HS-5 (cell line): ENCODE data around the gene KRTAP10-8.
"Not testable (repeated sequence)": the region's sequence is repeated elsewhere in the genome, so short reads cannot be mapped to it uniquely, and the experiment has no call there.

Source experiments
- DNase-seq: peaks from one replicate; pipeline ENCODE4 v3.0.0-alpha.2; 2012; ENCODE audit warnings: low read depth

The KRTAP10-8 gene

DNA sequence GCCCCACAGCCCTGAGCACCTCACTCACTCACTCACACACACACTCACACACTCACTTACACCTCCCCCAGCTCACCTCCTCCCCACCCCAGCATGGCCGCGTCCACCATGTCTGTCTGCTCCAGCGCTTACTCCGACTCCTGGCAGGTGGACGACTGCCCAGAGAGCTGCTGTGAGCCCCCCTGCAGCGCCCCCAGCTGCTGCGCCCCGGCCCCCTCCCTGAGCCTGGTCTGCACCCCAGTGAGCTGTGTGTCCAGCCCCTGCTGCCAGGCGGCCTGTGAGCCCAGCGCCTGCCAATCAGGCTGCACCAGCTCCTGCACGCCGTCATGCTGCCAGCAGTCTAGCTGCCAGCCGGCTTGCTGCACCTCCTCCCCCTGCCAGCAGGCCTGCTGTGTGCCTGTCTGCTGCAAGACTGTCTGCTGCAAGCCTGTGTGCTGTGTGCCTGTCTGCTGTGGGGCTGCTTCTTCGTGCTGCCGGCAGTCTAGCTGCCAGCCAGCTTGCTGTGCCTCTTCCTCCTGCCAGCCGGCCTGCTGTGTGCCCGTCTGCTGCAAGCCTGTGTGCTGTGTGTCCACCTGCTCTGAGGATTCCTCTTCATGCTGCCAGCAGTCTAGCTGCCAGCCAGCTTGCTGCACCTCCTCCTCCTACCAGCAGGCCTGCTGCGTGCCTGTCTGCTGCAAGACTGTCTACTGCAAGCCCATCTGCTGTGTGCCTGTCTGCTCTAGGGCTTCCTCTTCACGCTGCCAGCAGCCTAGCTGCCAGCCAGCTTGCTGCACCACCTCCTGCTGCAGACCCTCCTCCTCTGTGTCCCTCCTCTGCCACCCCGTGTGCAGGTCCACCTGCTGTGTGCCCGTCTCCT is 34.7 kb downstream of the KRTAP10-8 start, which contains the start of gene KRTAP10-11:
TSS of gene KRTAP10-11 (plus strand) at position 49 of the 856 bp plus-strand sequence. CDS start at position 94, 45 bp downstream.
- not testable (repeated sequence) for DNase-seq

DNA sequence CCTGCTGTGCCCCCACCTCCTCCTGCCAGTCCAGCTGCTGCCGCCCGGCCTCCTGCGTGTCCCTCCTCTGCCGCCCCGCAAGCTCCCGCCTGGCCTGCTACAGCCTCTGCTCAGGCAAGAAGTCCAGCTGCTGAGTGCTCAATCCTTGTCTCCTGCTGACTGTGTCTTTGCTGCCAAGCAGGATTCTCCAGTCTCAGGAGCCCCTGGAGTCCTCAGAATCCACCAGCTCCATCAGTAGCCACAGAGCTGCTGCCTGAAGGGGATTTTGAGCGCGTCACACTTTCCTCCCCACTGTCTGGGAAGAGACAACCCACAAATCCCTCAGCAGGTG is 35.3 kb downstream of the KRTAP10-8 start:
- no peak for DNase-seq

DNA sequence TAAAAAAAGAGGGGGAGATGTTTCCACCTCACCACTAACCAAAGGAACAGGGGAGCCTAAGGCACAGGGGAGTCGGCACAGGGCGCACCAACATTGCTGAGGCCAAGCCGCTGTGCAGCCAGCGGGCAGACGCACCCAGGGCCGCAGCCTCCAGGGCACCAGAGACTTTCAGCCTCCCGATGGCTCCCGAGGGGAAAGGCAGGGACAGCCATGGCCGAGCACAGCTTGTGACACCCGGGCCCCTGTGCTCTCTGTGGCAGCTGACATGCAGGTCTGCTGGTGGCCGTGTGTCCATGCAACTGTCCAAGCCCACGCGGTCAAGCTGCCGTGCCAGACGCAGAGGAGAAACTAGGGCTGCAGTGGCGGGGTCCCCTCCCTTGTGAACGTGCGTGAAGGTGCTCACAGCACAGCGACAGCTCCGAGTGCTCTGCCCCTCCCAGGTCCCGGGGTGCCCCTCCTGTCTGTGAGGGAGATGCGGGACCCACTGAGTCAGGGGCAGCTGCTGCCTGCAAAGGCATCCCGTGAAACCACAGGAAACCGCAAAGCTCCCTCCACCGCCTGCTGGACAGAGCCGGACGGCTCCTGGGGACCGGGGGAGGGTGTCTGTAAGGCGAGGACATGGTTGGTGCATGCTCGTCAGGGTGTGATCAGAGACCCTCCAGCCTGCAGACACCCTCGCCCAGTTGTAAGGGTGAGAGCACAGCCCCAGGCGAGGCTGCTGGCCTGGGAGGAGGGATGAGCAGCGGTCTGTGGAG is 36.9 kb downstream of the KRTAP10-8 start:
- DNase-seq = no peak

DNA sequence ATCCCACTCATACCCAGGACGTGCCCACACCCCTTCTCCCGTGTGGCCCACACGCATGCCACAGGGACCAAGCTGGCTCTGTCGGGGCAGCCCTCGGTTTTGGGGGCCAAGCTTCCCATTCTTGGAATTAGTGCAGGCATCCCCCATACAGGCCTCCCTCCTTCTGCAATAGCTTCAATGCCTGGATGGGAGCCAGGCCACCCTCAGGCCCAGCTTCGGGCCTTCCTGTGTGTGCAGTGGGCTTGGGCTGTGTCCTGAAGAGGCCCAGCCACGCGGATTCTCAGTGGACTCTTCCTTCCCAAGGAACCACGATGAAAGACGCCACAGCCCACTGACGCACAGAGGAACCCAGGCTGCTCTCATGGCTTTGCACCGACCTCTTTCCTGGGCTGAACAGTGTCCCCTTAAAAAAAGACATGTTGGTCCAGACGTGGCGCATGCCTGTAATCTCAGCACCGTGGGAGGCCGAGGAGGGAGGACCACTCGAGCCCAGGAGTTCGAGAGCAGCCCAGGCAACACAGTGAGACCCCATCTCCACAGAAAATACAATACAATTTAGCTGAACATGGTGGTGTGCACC is 37.7 kb downstream of the KRTAP10-8 start:
- DNase-seq = no peak

DNA sequence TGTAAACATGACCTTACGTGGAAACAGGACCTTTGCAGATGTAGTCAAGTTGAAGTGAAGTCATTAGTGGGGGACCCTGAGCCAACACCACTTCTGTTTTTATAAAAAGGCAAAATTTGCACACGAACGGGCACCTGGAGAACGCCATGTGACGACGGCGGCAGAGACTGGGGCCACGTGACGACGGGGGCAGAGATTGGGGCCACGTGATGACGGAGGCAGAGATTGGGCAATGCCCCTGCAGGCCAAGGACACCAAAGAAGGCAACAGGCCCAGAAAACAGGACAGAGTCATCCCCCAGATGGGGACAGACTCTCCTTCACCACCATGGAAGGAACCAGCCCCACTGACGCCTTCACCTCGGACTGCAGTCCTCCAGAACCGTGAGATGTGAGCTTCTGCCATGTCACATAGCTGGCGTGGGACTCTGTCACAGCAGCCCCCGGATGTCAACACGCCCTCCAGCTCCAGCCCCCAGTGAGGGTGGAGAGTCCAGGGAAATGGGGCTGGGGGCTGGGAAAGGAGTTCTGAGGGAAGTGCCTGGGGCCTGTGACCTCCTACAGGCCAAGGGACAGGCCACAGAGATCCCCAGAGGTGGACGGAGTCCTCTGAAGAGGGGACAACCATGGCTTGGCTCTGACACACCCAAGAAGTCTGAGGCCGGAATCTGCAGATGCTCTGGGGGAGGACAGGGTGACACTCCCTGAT is 38.5 kb downstream of the KRTAP10-8 start:
- DNase-seq = no peak

DNA sequence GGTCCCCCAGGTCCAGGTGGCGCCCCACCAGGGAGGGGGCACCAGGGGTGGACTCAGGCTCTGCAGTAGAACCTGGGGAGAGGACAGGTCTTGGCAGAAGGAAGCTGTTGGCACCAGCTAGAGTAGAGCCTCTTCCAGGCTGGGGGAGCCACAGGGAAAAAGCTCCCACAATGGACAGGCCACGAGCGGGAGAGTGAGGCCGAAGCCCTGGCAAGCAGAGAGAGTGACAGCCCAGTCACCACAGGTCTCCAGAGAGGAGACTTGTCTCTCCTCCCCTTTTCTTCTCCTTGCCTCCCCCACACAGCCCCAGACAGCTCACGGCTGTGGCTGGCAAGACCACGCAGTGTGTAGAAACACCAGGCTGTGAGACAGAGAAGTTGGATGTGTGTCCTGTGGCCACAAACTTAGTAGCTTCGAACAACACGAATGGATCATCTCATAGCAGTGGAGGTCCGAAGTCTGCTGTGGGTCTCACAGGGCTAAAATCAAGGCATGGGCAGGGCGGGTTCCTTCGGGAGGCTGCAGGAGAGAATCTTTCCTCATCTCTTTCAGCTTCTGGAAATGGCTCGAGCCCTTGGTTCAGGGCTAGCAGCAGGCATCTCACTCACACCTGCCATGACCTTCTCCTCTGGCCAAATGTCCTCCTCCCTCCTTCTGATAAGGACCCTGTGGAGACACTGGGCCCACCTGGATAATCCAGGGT is 39.2 kb downstream of the KRTAP10-8 start:
- no peak for DNase-seq

DNA sequence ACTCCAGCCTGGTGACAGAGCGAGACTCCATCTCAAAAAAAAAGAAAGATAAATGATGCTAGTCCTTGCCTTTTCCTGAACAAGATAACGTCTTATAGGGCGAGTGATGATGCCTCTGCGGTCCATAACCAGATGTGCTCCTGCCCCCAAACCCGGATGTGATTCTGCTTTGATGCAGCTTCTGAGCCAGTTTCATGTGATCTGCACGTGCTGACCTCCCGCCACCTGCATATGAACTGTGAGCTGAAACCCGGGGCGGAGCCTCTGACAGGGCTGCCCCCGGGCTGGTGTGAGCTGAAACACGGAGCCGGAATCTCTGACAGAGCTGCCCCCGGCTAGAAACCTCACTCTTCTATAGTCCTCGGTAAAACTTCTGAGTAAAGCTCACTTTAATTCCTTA is 41.2 kb downstream of the KRTAP10-8 start:
- no peak for DNase-seq

DNA sequence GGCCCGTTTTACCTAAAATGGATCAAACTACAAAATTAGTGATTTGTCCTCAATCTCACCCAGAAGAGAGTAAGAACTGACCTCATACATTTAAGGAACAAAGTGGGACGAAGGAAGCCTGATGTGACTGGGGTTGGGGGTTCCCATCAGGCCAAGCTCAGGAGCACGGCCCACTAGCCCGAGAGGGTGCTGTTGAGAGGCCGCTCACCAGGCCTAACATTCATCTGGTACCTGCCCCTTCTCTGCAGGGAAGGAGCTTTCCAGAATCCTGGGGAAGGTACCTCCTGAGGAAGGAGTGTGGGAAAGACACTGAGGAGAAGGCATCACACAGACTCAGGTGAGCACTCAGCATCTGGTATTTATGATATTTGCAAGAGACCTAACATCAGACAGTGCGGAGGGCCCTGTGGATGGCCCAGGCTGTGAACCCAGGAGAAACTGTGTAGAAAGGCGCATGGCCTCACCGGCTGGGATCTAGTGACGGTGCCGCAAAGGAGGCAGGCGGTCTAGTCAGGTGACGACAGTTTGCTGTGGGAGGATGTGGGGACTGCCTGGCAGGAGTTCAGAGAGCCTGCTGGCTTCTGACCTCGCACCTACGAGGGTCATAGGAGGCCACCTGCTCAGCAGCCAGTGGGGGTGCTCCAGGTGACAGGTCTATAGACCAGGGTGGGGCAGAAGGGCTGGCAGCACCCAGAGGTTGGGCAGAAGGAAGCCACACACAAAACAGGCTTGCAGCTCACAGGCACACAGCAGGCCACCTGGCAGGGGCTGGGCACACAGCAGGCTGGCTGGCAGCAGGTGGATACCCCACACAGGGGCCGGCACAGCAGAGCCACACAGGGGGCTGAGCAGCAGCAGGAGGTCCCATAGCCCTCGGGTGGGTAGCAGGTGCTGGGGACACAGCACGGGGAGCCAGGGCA is 42.0 kb downstream of the KRTAP10-8 start:
- DNase-seq = no peak

DNA sequence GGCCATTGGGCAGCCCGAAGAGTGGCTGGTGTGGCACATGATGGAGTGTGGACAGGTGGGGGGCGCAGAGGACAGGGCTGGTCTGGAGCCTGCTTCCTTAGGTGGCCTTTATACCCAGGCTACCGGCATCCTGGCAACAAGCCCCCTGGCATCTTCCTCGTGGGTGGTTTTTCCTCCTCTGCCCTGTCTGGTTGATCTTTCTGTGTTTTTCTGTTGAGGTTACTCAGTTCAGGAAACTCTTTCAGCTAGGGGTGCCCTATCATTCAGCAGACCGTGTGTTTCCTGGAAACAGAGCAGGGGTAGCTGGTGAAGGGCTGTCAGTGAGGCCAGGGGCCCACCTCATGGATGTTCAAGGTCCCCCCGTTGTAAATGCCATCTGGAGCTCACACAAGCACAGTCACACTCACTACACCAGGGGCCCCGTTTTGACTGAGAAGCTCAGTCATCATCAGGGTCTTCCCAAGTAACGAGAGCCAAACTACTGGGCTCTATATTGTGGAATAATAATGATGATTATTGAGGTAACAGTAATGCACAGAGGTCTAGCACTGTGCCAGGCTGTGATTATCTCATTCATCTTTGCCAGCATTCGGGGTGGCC is 42.8 kb downstream of the KRTAP10-8 start, which contains the start of gene KRTAP12-4:
TSS of gene KRTAP12-4 (minus strand) at position 84 of the 600 bp plus-strand sequence. CDS start at position 39, 45 bp downstream.
- no peak for DNase-seq

DNA sequence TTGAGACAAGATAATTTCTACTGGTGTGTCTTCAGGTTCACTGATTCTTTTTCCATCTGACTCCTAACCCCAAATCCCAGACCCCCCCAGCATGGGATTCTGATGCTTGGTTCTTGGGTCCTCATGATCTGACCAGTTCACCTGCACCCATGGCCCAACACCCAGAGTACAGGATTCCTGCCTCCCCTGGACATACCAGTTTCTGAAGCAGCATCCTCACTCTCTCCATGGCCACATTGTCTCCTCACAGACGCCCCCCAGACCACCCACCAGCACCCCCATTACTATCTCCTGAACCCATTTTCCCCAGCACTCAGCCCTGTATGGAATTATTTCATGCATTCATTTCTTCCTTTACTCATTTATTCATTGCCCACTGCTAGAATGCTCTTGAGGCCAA is 45.0 kb downstream of the KRTAP10-8 start:
- no peak for DNase-seq

DNA sequence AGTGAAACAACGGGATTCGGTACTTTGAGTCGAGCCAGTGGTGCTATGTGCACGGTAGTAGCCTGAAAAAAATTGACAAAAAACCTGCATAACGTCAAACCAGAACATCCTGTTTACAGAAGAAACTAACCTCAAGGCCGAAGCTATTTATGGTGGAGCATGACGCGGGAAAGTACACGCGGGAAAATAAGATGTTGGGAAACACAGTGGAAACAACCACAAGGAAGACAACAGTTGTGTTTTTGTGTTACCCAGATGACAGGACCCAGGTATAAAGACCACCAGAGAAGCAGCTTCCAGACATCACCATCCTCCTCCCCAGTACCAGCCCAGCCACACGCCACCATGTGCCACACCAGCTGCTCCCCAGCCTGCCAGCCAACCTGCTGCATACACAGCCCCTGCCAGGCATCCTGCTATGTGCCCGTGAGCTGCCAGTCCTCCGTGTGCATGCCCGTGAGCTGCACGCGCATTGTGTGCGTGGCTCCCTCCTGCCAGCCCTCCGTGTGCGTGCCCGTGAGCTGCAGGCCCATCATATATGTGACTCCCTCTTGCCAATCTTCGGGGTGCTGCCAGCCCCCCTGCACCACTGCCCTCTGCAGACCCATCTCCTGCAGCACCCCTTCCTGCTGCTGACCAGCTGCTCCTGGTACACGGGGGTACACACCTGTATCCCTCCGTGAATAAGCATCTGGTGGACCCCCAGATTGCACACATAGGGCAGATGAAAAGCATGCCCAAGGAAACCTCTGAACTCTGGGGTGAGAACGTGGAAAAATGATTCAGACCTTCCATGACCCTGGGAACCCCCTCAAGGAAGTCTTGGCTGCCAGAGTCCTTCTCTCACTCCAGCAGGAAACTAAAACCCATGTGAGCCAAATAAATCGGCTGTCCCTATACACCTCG is 46.0 kb downstream of the KRTAP10-8 start, which contains the start of gene KRTAP12-3:
TSS of gene KRTAP12-3 (plus strand) at position 298 of the 906 bp plus-strand sequence. CDS start at position 346, 48 bp downstream.
- DNase-seq = no peak

DNA sequence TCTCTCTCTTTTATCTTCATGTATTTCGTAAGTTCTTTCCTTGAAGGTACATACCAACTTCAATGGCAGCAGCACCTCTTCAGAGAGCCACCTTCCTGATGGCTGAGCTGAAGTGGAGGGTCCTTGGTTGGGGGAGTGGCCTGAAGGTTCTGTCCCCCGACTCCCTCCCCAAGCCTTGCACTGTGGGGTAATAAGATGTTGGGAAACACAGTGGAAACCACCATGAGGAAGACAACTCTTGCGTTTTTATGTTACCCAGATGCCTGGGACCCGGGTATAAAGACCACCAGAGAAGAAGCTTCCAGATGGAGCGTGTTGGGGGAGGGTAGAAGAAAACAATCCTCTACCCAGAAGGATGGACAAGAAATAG is 46.6 kb downstream of the KRTAP10-8 start:
- DNase-seq = no peak

DNA sequence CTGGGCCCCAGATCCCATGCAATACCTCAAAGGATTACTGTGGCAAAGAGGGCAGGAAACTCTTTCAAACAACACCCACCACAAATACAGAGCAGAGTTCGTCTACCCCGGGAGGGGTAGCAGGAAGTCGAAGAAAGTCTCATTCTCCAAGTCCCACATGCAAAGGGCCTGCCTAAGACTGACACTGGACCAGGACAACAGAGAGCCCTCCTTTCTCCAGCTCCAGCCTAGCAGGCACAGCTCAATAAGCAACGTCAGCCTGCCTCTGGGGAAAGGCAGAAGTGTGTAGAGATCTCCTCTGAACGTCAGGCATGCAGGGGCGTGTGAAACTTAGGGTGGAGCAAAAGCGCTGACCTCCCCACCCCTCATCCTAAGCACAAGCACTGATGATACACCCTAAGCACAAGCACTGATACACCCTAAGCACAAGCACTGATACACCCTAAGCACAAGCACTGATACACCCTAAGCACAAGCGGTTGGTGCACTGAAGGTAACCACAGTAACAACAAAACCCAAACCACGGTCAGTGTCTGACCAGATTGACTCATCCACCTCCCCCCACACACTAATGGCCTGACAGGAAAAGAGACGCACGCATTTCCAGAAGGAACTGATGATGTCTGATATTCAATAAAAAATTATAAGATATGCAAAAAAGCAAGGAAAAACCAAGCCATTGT is 47.2 kb downstream of the KRTAP10-8 start:
- DNase-seq = no peak

DNA sequence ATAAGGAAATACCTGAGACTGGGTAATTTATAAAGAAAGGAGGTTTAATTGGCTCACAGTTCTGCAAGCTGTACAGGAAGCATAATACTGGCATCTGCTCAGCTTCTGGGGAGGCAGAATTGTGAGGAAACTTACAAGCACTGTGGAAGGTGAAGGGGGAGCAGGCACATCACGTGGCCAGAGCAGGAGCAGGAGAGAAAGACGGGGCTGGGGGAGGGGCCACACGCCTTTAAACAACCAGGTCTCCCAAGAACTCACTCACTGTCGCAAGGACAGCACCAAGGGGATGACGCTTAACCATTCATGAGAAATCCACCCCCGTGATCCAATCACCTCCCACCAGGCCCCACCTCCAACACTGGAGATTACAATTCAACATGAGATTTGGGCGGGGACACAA is 49.7 kb downstream of the KRTAP10-8 start:
- not testable (repeated sequence) for DNase-seq
